Type B pancreatic cell (in vitro differentiated cells): ENCODE measurements around the gene BRPF3. TPM values are rescaled to one million over a fixed set of nuclear protein-coding genes. Genes with fewer than 3 reads are reported as not detected.

ENCODE experiments used
- DNase-seq: peaks from one replicate; pipeline ENCODE4 v3.0.0; 2021; ENCODE audit warnings: mixed read lengths; ENCODE audit not compliant: unreplicated experiment; ENCODE audit errors: extremely low spot score
- H3K27ac Mint-ChIP-seq: 2 replicates; pipeline ENCODE4 v1.8.0; 2021; ENCODE audit warnings: mild to moderate bottlenecking, mixed read lengths
- H3K27me3 Mint-ChIP-seq: 2 replicates; pipeline ENCODE4 v1.8.0; 2021; ENCODE audit warnings: mixed read lengths
- H3K36me3 Mint-ChIP-seq: 2 replicates; pipeline ENCODE4 v1.8.0; 2021; ENCODE audit warnings: mixed read lengths
- H3K4me1 Mint-ChIP-seq: one replicate; pipeline ENCODE4 v1.8.0; 2021; ENCODE audit warnings: mixed read lengths; ENCODE audit not compliant: unreplicated experiment
- H3K4me3 Mint-ChIP-seq: 2 replicates; pipeline ENCODE4 v1.8.0; 2021; ENCODE audit warnings: mild to moderate bottlenecking, mixed read lengths
- H3K9me3 Mint-ChIP-seq: 2 replicates; pipeline ENCODE4 v1.8.0; 2021; ENCODE audit warnings: mixed read lengths
- total RNA-seq: library from RNA; stranded (reverse); gene quantifications from 2 replicates; pipeline ENCODE4 v1.2.1, GENCODE V29; 2021; ENCODE audit warnings: low replicate concordance
- TF ChIP-seq, protein P1 (sequence below): fragments of 200-600 bp; sonication (generic); conservative IDR thresholded peaks from 2 replicates; pipeline ENCODE4 v1.5.0; 2021; ENCODE audit warnings: antibody characterized with exemption, mild to moderate bottlenecking

Gene BRPF3
- total RNA-seq, 1 donor from 2014 or later, result 47.7 TPM

DNA sequence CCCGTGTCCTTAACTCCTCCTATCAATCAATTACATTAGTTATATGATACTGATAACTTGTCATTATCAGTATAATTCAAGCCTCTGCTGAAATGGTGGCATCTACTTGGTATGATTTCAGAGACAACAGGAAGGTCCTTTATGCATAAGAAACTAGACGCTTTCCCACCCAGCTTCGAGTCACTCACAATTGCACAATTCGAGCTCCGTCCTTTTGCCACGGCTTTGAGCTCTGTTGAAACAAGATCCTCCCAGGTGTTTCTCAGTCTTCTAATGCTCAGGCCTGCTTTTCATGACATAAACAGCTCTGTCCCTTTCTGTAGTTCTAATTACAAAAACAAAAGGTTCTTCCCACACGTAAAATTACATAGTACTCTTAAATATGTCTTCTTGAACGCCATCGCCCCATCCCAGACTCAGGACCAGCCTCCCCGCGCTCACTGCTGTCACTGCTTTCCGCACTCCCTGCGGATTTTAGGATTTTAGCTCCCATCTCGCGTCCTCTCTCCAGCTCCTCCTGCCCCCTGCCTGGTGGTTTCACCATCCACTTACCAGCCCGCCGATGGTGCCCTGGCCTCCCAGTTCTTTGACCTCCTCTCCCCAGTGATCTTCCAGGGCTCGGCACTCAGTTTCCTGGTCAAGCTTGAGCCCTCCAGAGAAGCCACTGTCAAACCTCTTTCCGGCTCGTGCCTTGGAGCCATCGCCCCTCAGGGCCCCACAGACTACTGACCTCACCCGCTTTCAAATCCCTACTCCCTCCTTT is 50.1 kb downstream of the BRPF3 start:
- peaks cover 48% of the 10 kb centered on the region for H3K4me1 Mint-ChIP-seq
- TF ChIP-seq, protein P1, sequence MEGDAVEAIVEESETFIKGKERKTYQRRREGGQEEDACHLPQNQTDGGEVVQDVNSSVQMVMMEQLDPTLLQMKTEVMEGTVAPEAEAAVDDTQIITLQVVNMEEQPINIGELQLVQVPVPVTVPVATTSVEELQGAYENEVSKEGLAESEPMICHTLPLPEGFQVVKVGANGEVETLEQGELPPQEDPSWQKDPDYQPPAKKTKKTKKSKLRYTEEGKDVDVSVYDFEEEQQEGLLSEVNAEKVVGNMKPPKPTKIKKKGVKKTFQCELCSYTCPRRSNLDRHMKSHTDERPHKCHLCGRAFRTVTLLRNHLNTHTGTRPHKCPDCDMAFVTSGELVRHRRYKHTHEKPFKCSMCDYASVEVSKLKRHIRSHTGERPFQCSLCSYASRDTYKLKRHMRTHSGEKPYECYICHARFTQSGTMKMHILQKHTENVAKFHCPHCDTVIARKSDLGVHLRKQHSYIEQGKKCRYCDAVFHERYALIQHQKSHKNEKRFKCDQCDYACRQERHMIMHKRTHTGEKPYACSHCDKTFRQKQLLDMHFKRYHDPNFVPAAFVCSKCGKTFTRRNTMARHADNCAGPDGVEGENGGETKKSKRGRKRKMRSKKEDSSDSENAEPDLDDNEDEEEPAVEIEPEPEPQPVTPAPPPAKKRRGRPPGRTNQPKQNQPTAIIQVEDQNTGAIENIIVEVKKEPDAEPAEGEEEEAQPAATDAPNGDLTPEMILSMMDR, result no peak
- H3K27ac Mint-ChIP-seq, result peak overlapping the region; percentile 54
- H3K9me3 Mint-ChIP-seq, result no peaks in the 10 kb centered on the region
- H3K36me3 Mint-ChIP-seq, result no peaks in the 10 kb centered on the region
- no peak for DNase-seq
- H3K4me3 Mint-ChIP-seq, result no peak overlapping the region
- H3K27me3 Mint-ChIP-seq, result no peaks in the 10 kb centered on the region

DNA sequence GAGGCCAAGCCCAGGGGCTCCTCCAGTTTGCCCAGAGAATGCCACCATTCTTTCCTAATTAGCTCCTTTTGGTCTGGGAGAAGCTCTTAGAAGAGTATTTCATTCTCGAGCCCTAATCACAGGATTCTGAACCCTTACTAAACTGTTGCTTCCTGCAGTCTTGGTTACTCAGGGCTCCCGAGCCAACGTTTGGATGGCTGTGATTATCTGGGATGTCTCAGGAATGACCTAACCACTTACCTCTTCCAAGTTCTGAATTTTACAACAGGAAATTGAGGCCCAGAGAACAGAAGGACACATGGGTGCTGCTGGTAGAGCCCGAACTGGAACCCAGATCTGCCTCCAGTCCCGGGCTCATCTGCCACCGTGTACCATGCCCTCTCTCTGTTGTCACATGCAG is 51.1 kb downstream of the BRPF3 start:
- Mint-ChIP-seq H3K4me3 (no peak overlapping the region), H3K9me3 (no peaks in the 10 kb centered on the region), H3K4me1 (peaks cover 41% of the 10 kb centered on the region), H3K27ac (no peak overlapping the region), H3K27me3 (no peaks in the 10 kb centered on the region), H3K36me3 (no peaks in the 10 kb centered on the region)
- DNase-seq, result no peak
- TF ChIP-seq, protein P1, result no peak

DNA sequence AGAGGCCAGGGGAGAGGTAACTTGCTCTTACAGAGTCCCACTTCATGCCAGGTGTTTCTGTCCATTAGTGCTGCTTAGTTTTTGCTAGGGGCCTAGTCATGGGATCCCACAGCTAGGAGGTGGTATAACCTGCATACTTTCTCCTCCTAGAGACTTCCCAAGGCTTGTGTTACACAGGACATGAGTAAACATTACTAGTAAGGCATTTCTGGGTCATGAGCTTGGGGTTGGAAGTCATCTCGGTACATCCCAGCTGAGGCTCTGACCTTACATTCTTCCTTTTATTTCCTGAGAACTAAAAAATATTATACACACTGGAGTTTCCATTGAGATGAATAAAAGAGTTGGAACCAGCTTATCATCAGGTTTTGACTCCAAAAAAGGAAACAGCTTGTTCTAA is 52.4 kb downstream of the BRPF3 start:
- no peaks in the 10 kb centered on the region for H3K36me3 Mint-ChIP-seq
- H3K4me3 Mint-ChIP-seq, result no peak overlapping the region
- H3K27ac Mint-ChIP-seq, result no peak overlapping the region
- TF ChIP-seq, protein P1, result no peak
- peaks cover 32% of the 10 kb centered on the region for H3K4me1 Mint-ChIP-seq
- no peaks in the 10 kb centered on the region for H3K9me3 Mint-ChIP-seq
- no peak for DNase-seq
- no peaks in the 10 kb centered on the region for H3K27me3 Mint-ChIP-seq

GRCh38 chr6:36249536-36249935 is 53.0 kb downstream of the BRPF3 start:
- TF ChIP-seq, protein P1, result no peak

DNA sequence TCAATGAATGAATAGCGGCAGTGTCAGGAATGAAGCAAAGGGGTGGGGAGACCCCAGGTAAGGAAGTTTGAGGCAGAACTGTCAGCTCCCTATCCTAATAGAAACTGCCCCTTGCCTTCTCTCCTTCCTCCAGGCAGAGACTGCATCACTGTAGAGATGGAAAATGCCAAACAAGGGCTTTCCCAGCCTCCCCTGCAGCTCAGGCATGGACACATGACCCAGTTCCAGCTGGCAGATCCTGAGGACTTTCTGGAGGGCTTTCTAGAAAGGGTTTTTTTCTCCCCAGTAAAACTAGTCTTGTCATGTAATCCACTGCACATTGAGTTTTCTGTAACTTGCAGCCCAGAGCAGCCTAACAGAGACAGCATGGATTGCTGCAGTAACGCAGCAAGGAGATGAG is 55.5 kb downstream of the BRPF3 start:
- H3K9me3 Mint-ChIP-seq, result no peaks in the 10 kb centered on the region
- H3K4me1 Mint-ChIP-seq, result peaks cover 4% of the 10 kb centered on the region
- H3K27ac Mint-ChIP-seq, result no peak overlapping the region
- no peak for DNase-seq
- no peaks in the 10 kb centered on the region for H3K27me3 Mint-ChIP-seq
- H3K4me3 Mint-ChIP-seq, result no peak overlapping the region
- TF ChIP-seq, protein P1, result no peak
- H3K36me3 Mint-ChIP-seq, result no peaks in the 10 kb centered on the region

More at GRCh38 chr6:36249536-36249935, 53.0 kb downstream of the BRPF3 start:
- Mint-ChIP-seq H3K4me3 (no peak overlapping the region), H3K36me3 (no peaks in the 10 kb centered on the region), H3K4me1 (peaks cover 27% of the 10 kb centered on the region), H3K9me3 (no peaks in the 10 kb centered on the region), H3K27ac (no peak overlapping the region), H3K27me3 (no peaks in the 10 kb centered on the region)
- no peak for DNase-seq
